Neuron (in vitro differentiated cells): ENCODE measurements around the gene HOXA10.

Experiments used
- H2AFZ ChIP-seq: one replicate; pipeline ENCODE4 v1.6.1; 2013; ENCODE audit warnings: low read depth, mild to moderate bottlenecking, inconsistent platforms, low read length, moderate library complexity
- H3K27me3 ChIP-seq: one replicate; pipeline ENCODE4 v1.6.1; 2013; ENCODE audit warnings: low read length; ENCODE audit not compliant: insufficient read depth
- H3K36me3 ChIP-seq: one replicate; pipeline ENCODE4 v1.6.1; 2013; ENCODE audit warnings: low read length; ENCODE audit not compliant: insufficient read depth
- H3K4me1 ChIP-seq: one replicate; pipeline ENCODE4 v1.6.1; 2013; ENCODE audit warnings: low read length; ENCODE audit not compliant: insufficient read depth
- H3K4me3 ChIP-seq: 2 replicates; pipeline ENCODE4 v1.5.1; 2013; ENCODE audit warnings: mild to moderate bottlenecking, low read length, moderate library complexity
- H3K9me3 ChIP-seq: one replicate; pipeline ENCODE4 v1.6.1; 2013; ENCODE audit warnings: low read length

HOXA10 gene

DNA sequence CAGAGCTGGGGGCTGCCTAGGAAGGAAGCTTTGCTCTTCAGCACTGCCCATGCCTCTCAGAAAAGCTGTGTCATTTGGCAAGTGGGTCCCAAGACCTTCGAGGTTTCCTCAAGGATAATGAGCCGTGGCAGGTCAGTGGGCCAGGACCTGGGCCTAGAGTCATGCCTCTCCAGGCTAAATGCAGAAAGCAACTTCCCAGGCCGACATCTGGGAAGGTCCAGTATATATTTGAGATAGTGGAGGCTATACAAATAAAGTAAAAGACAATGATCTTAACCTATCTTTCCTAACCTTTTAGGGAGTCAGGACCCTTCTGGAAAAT, 2.4 kb upstream of the HOXA10 start:
- peaks cover 99% of the 10 kb centered on the region for H3K27me3 ChIP-seq

DNA sequence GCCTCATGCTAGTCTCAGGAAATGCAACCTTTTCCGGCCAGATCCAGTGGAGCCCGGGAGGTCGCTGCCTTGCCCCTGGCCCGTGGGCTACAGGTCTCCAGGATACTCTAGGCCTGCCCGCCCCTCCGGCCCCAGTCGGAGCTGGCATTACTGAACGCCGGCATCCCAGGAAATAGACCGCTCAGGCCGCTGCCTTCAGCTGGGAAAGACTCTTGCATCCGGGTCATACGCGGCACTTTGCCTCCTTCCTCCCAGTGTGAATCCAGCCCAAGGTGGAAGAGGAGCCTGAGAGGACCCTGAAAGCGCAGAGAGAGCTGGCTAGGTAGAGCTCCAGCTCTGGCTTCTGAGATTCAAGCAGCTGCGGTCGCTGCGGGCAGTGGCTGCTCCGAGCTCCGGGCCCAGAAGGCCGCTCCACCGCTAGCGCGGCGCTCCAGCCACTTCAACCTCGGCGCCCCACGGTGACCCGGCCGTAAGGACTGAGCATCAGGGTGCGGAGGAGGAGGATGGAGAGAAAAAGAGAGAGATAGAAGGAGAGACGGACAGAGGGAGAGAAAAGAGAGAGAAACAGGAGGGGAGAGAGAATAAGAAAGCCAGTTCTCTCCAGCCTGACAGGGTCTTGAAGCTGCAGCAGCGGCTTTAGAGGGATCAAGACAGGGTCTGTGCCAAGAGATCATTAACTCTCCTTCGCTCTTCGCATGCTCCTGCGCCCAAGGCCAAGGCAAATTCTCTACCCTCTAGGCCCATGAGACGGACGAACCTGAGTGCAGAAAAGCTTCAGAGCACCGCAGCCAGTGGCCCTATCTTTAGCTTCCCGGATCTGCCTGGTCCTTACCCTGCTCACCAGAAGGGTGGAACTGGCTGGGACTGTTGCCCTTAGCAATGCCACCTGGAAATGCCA, 1.8 kb upstream of the HOXA10 start:
- Histone ChIP-seq H3K4me3 (no peak overlapping the region), H3K4me1 (peaks cover 6% of the 10 kb centered on the region), H3K27me3 (peaks cover 99% of the 10 kb centered on the region), H3K36me3 (no peaks in the 10 kb centered on the region), H2AFZ (no peak overlapping the region), H3K9me3 (peaks cover 5% of the 10 kb centered on the region)

More for the DNA sequence above, 2.4 kb upstream of the HOXA10 start:
- Histone ChIP-seq H3K9me3 (peaks cover 5% of the 10 kb centered on the region), H3K36me3 (no peaks in the 10 kb centered on the region), H3K4me3 (no peak overlapping the region), H2AFZ (no peak overlapping the region), H3K4me1 (peaks cover 6% of the 10 kb centered on the region)

DNA sequence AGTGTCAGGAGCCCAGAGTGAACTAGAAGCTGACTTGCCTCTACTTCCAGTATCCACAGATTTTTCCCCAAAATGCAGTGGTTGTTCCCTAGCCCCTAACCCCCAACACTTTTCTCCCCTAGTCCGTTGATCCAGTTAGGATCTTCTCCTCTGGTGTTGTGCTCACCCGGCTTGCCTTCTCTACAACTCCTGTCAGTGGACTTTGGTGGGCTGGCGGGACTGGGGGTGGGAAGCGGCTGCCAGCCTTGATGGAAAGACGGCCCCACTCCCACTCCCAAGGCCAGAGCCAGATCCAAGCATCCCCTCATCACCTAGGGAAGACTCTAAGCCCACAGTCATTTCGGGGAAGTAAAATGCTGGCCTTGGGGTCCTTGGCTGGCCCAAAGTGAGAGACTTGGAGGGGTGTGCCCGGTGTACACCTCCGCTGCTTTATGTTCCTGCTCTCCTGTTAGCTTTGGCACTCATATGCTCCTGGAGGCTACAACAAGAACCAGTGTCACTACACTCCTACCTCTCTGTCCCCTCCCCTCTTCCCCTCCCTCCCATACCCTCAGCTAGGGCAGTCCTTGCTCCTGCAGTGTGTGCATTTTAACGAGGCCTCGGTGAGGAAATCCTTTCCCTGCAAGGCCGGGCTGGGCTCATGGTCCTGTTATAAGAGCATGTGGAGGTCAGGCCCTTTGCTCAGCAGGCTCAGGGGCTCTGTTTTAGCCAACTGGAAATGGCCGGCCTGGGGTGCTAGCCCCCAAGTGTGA, 930 bp upstream of the HOXA10 start:
- peaks cover 6% of the 10 kb centered on the region for H3K4me1 ChIP-seq
- H3K4me3 ChIP-seq: no peak overlapping the region
- no peak overlapping the region for H2AFZ ChIP-seq
- H3K9me3 ChIP-seq: peaks cover 5% of the 10 kb centered on the region
- H3K36me3 ChIP-seq: no peaks in the 10 kb centered on the region
- peaks cover 100% of the 10 kb centered on the region for H3K27me3 ChIP-seq

DNA sequence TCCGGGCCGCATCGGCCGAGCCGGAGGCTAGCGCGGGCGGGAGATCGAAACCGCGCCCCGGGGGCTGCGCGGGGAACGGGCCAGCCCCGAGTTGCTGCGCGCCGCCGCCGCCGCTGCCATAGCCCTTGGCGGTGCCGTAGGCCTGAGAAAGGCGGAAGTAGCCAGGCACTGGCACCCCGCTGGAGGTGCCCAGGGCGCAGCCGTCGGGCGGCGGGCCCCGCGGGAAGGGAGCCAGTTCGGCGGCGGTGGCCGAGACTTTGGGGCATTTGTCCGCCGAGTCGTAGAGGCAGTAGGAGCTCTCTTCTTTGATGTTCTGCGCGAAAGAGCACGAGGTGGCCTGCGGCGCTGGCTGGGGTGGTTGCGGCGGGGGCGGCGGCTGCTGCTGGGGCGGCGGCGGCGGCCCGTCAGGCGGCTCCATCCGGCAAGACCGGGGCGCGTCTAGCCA, 587 bp downstream of the HOXA10 start:
- Histone ChIP-seq H3K36me3 (no peaks in the 10 kb centered on the region), H3K4me3 (no peak overlapping the region), H2AFZ (peak overlapping the region; percentile 80), H3K9me3 (peaks cover 5% of the 10 kb centered on the region), H3K4me1 (peaks cover 3% of the 10 kb centered on the region), H3K27me3 (peaks cover 99% of the 10 kb centered on the region)

GRCh38 chr7:27172823-27173510, 1.2 kb downstream of the HOXA10 start:
- Histone ChIP-seq H2AFZ (peak overlapping the region; percentile 80), H3K4me1 (peaks cover 3% of the 10 kb centered on the region), H3K9me3 (peaks cover 5% of the 10 kb centered on the region), H3K27me3 (peaks cover 99% of the 10 kb centered on the region), H3K36me3 (no peaks in the 10 kb centered on the region), H3K4me3 (no peak overlapping the region)

GRCh38 chr7:27172315-27172774, 1.8 kb downstream of the HOXA10 start:
- no peak overlapping the region for H3K4me3 ChIP-seq

GRCh38 chr7:27171637-27172314, 2.3 kb downstream of the HOXA10 start:
- Histone ChIP-seq H3K27me3 (peaks cover 99% of the 10 kb centered on the region), H3K4me1 (peaks cover 3% of the 10 kb centered on the region), H3K36me3 (no peaks in the 10 kb centered on the region), H3K4me3 (no peak overlapping the region), H2AFZ (no peak overlapping the region), H3K9me3 (peaks cover 5% of the 10 kb centered on the region)

More at GRCh38 chr7:27172315-27172774, 1.8 kb downstream of the HOXA10 start:
- no peak overlapping the region for H2AFZ ChIP-seq
- peaks cover 99% of the 10 kb centered on the region for H3K27me3 ChIP-seq
- no peaks in the 10 kb centered on the region for H3K36me3 ChIP-seq
- peaks cover 3% of the 10 kb centered on the region for H3K4me1 ChIP-seq
- H3K9me3 ChIP-seq: peaks cover 5% of the 10 kb centered on the region

DNA sequence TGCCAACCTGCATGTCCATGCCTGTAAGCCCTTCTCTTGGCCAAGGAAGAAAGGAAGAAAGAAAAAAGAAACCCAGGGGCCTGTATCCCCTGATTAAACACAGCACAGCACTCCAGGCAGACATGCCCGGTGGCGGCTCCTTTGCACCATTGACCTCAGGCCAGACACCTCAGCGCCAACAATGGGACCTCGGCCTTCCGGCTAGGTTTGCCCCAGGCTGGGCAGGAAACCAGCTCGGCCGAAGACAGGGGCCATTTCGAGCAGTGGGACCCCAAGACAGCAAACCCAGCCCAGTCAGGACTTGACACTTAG, 2.8 kb downstream of the HOXA10 start:
- H3K27me3 ChIP-seq: peaks cover 99% of the 10 kb centered on the region
- no peaks in the 10 kb centered on the region for H3K36me3 ChIP-seq
- H3K4me1 ChIP-seq: peaks cover 3% of the 10 kb centered on the region
- H2AFZ ChIP-seq: no peak overlapping the region
- H3K4me3 ChIP-seq: no peak overlapping the region
- H3K9me3 ChIP-seq: peaks cover 5% of the 10 kb centered on the region

DNA sequence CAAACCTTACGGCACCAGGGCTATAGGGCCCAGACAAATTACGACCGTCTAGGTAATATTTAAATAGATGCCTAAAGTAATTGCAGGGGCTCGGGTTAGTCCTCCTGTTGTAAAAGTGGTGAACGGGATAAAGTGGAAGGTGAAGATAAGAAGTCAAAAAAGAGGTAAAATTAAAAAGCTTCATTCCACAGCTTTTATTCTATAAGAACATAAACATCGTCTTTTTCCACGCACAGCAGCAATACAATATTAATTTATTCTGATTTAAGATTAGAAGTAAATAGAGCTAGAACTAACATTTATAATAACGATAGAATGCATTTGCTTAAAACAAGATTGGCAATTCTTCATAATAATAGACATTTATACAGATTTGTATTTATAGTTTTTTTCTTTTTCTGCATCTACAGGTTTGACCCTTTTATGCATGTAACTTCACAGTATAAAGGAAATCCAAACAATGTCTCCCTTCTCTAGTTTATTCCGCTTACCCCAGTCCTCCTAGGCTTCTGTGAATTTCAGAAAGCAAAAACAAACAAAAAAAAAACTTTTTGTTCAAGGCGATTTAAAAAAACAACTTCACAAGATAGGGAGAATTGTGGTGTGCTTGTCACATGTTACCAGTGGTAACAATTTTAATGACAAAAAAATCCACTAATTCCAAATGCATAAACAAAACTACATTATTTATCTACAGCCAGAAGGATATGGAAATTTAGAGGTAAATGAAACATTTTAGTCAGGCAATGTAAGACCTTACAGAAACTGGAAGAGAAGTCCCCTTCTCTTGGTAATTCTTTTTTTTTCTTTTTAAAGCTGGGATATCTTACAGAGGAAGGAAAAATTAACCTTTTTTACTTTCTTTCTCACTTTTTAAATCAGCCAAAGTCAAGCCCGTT, 3.4 kb downstream of the HOXA10 start:
- Histone ChIP-seq H3K9me3 (peaks cover 5% of the 10 kb centered on the region), H3K4me3 (no peak overlapping the region), H3K4me1 (peaks cover 3% of the 10 kb centered on the region), H3K27me3 (peaks cover 99% of the 10 kb centered on the region), H2AFZ (no peak overlapping the region), H3K36me3 (no peaks in the 10 kb centered on the region)

GRCh38 chr7:27169658-27170425, 4.3 kb downstream of the HOXA10 start:
- H3K4me3 ChIP-seq: no peak overlapping the region
- H2AFZ ChIP-seq: no peak overlapping the region
- H3K9me3 ChIP-seq: peaks cover 3% of the 10 kb centered on the region
- H3K4me1 ChIP-seq: peaks cover 3% of the 10 kb centered on the region
- H3K36me3 ChIP-seq: no peaks in the 10 kb centered on the region
- H3K27me3 ChIP-seq: peaks cover 99% of the 10 kb centered on the region

- H3K4me3 ChIP-seq: no peak overlapping the region
- peaks cover 99% of the 10 kb centered on the region for H3K27me3 ChIP-seq
Observed at GRCh38 chr7:27168265-27168947, 5.7 kb downstream of the HOXA10 start.

More at GRCh38 chr7:27168265-27168947, 5.7 kb downstream of the HOXA10 start:
- Histone ChIP-seq H2AFZ (no peak overlapping the region), H3K9me3 (no peaks in the 10 kb centered on the region), H3K36me3 (no peaks in the 10 kb centered on the region), H3K4me1 (peaks cover 3% of the 10 kb centered on the region)
